HL-60 (cell line): ENCODE results near the gene PXDN.

ENCODE experiments used
- DNase-seq, 2 experiments: peaks; one replicate each; pipeline ENCODE4 v3.0.0-alpha.2; 2010 to 2020; ENCODE audit warnings: low read depth in 1 of 2, low spot score in 1 of 2
- H3K27ac ChIP-seq: fragments of 250-450 bp; sonication (Bioruptor Pico); replicated peaks from 2 replicates; pipeline ENCODE4 v1.5.1; 2020; ENCODE audit warnings: mild to moderate bottlenecking, moderate library complexity
- H3K27me3 ChIP-seq: fragments of 250-450 bp; sonication (Bioruptor Pico); 2 replicates; pipeline ENCODE4 v1.5.1; 2021; ENCODE audit warnings: mild to moderate bottlenecking, moderate library complexity; ENCODE audit not compliant: insufficient read depth, poor library complexity, severe bottlenecking
- H3K4me3 ChIP-seq: replicated peaks from 2 replicates; pipeline ENCODE4 v1.5.1; 2011; ENCODE audit warnings: mild to moderate bottlenecking, control low read depth, low read length; ENCODE audit not compliant: insufficient read depth
- CTCF ChIP-seq: IDR thresholded peaks from one replicate; pipeline ENCODE4 v1.5.1; 2011; ENCODE audit warnings: low read length, control low read depth, inconsistent platforms; ENCODE audit not compliant: insufficient read depth
- GABPA ChIP-seq: IDR thresholded peaks from 2 replicates; pipeline ENCODE4 v1.6.1; 2012; ENCODE audit warnings: low read depth
- POLR2AphosphoS5 ChIP-seq: IDR thresholded peaks from 2 replicates; pipeline ENCODE4 v1.6.1; 2012; ENCODE audit warnings: low read depth
- REST ChIP-seq: IDR thresholded peaks from 2 replicates; pipeline ENCODE4 v1.6.1; 2012; ENCODE audit warnings: low read depth; ENCODE audit not compliant: insufficient replicate concordance
- SPI1 ChIP-seq: IDR thresholded peaks from 2 replicates; pipeline ENCODE4 v1.6.1; 2012; ENCODE audit warnings: low read depth, mild to moderate bottlenecking, borderline replicate concordance

Gene PXDN

GRCh38 chr2:1713839-1714236 lies 30.5 kb downstream of the PXDN start:
- Histone ChIP-seq H3K27me3 (no peaks in the 10 kb centered on the region), H3K4me3 (no peak overlapping the region), H3K27ac (no peak overlapping the region)
- no peak for TF ChIP-seq POLR2AphosphoS5
- no peak for TF ChIP-seq SPI1
- TF ChIP-seq REST: no peak
- no peak for TF ChIP-seq GABPA
- no peak for TF ChIP-seq CTCF
- DNase-seq: no peak

GRCh38 chr2:1713142-1713838 lies 31.0 kb downstream of the PXDN start:
- Histone ChIP-seq H3K27me3 (no peaks in the 10 kb centered on the region), H3K4me3 (no peak overlapping the region), H3K27ac (no peak overlapping the region)
- no peak for DNase-seq
- TF ChIP-seq CTCF: no peak

GRCh38 chr2:1709946-1710560 lies 34.3 kb downstream of the PXDN start:
- no peak for TF ChIP-seq SPI1
- TF ChIP-seq CTCF: no peak
- no peak for TF ChIP-seq POLR2AphosphoS5
- no peak for TF ChIP-seq REST
- no peak for TF ChIP-seq GABPA
- no peak for DNase-seq
- Histone ChIP-seq H3K4me3 (no peak overlapping the region), H3K27me3 (no peaks in the 10 kb centered on the region), H3K27ac (no peak overlapping the region)

GRCh38 chr2:1709335-1709605 lies 35.0 kb downstream of the PXDN start:
- no peak overlapping the region for H3K4me3 ChIP-seq
- DNase-seq: no peak
- no peak overlapping the region for H3K27ac ChIP-seq
- no peaks in the 10 kb centered on the region for H3K27me3 ChIP-seq
- TF ChIP-seq REST (no peak), GABPA (no peak), SPI1 (no peak), POLR2AphosphoS5 (no peak), CTCF (no peak)
